Stimulated activated effector memory CD8-positive, alpha-beta T cell treated with anti-CD3 and anti-CD28 coated beads, Interleukin-12 subunit alpha, Interleukin-12 subunit beta, amount 100 ng/mL, for 72 hours (primary cell): ENCODE results near the gene ATPAF2.
"Not testable (repeated sequence)": the region's sequence is repeated elsewhere in the genome, so short reads cannot be mapped to it uniquely, and the experiment has no call there.

Experiments
- ATAC-seq: fragments of 150-1000 bp; cut with Tn5 transposase; 2 replicates; pipeline ENCODE4 v1.10.0; 2021
- DNase-seq, 2 donors: peaks; one replicate each; pipeline ENCODE4 v3.0.0; 2021 to 2022; ENCODE audit warnings: low spot score in 2 of 2
- H3K27ac Mint-ChIP-seq: one replicate; pipeline ENCODE4 v1.8.0; 2022; ENCODE audit warnings: mild to moderate bottlenecking, mixed read lengths
- H3K36me3 Mint-ChIP-seq: one replicate; pipeline ENCODE4 v1.8.0; 2022; ENCODE audit warnings: mild to moderate bottlenecking, mixed read lengths
- H3K4me1 Mint-ChIP-seq: one replicate; pipeline ENCODE4 v1.8.0; 2022; ENCODE audit warnings: mixed read lengths
- H3K4me3 Mint-ChIP-seq: one replicate; pipeline ENCODE4 v1.8.0; 2022; ENCODE audit warnings: mild to moderate bottlenecking, mixed read lengths
- H3K9me3 Mint-ChIP-seq: one replicate; pipeline ENCODE4 v1.8.0; 2022; ENCODE audit warnings: mixed read lengths

ATPAF2 gene

DNA sequence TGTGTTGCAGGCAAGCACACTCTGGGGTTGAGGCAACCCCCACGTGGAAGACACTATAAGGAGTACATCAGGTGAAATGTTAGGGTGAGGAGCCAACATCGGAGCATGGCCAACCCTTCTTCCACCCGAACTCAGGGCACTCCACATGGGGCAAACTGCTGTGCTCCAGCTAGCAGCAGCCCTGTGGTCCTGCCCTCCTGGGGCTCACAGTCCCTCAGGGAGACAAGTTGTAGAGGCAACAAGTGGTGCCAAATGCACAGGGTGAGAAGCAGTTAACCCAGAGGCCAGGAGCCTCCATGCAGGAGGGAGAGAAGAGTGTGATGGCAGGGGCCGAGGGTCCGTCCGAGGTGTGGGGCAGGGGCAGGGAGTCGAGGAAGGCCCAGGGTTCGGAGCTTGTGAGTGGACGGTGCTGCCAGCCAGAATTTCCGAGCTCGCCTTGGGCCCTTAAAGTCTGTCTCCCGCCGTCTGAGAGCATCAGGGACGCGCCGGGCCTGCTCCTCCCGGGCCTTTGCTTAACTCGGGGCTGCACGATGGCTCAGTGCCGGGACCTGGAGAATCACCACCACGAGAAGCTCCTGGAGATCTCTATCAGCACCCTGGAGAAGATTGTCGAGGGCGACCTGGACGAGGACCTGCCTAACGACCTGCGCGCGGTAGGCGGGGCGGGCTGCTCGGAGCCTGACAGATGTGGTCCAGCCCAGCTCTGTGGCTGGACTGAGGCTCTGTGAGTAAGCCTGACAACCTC, 32.3 kb downstream of the ATPAF2 start:
- no peak for DNase-seq
- Mint-ChIP-seq H3K36me3 (peaks cover 13% of the 10 kb centered on the region), H3K4me1 (peaks cover 7% of the 10 kb centered on the region), H3K9me3 (no peaks in the 10 kb centered on the region), H3K4me3 (no peak overlapping the region), H3K27ac (no peak overlapping the region)
- no peak for ATAC-seq

DNA sequence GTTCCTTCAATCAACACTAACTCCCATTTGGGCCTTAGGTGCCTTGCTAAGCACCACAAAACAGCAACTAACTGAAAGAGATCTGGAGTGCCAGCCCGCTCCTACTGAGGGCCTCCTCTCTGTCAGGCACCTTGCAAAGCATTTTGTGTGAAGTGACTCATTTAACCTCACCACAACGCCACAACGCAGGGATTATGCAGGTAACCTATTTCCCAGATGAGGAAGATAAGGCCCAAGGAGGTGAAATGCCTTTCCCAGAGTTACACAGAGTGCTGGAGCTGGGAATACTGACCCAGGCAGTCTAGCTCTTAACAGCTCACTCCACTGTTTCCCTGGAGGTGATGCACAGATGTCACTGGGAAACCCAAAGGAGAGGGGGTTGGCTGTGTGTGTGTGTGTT, 33.5 kb downstream of the ATPAF2 start:
- peak; percentile 28 for ATAC-seq

GRCh38 chr17:18004884-18005305, 34.1 kb downstream of the ATPAF2 start:
- ATAC-seq (no peak), DNase-seq (no peak)
- Mint-ChIP-seq H3K4me1 (peaks cover 7% of the 10 kb centered on the region), H3K4me3 (no peak overlapping the region), H3K9me3 (no peaks in the 10 kb centered on the region), H3K27ac (no peak overlapping the region), H3K36me3 (peaks cover 13% of the 10 kb centered on the region)

More for the DNA sequence above, 33.5 kb downstream of the ATPAF2 start:
- H3K27ac Mint-ChIP-seq: no peak overlapping the region
- no peaks in the 10 kb centered on the region for H3K9me3 Mint-ChIP-seq
- H3K4me1 Mint-ChIP-seq: peaks cover 7% of the 10 kb centered on the region
- no peak overlapping the region for H3K4me3 Mint-ChIP-seq
- DNase-seq: no peak
- peaks cover 13% of the 10 kb centered on the region for H3K36me3 Mint-ChIP-seq

- H3K36me3 Mint-ChIP-seq: peaks cover 13% of the 10 kb centered on the region
- no peaks in the 10 kb centered on the region for H3K9me3 Mint-ChIP-seq
- H3K4me1 Mint-ChIP-seq: peaks cover 7% of the 10 kb centered on the region
- H3K27ac Mint-ChIP-seq: no peak overlapping the region
- DNase-seq (no peak), ATAC-seq (no peak)
- no peak overlapping the region for H3K4me3 Mint-ChIP-seq
Observed at GRCh38 chr17:18004345-18004744, 34.6 kb downstream of the ATPAF2 start.

GRCh38 chr17:18002171-18002570, 36.8 kb downstream of the ATPAF2 start:
- DNase-seq (no peak), ATAC-seq (no peak)
- no peaks in the 10 kb centered on the region for H3K9me3 Mint-ChIP-seq
- peaks cover 7% of the 10 kb centered on the region for H3K4me1 Mint-ChIP-seq
- peaks cover 6% of the 10 kb centered on the region for H3K36me3 Mint-ChIP-seq
- no peak overlapping the region for H3K27ac Mint-ChIP-seq
- no peak overlapping the region for H3K4me3 Mint-ChIP-seq

DNA sequence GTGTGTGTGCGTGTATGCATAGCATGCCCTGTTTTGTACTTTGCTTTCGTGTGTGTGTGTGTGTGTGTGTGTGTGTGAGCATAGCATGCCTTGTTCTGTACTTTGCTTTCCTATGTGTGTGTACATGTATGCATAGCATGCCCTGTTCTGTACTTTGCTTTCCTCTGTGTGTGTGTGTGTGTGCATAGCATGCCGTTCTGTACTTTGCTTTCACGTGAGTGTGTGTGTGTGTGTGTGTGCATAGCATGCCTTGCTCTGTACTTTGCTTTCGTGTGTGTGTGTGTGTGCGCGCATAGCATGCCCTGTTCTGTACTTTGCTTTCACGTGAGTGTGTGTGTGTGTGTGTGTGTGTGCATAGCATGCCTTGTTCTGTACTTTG, 38.9 kb downstream of the ATPAF2 start:
- Mint-ChIP-seq H3K4me1 (no peaks in the 10 kb centered on the region), H3K27ac (no peak overlapping the region), H3K4me3 (no peak overlapping the region), H3K36me3 (no peaks in the 10 kb centered on the region), H3K9me3 (no peaks in the 10 kb centered on the region)
- DNase-seq: no peak
- ATAC-seq: no peak

- Mint-ChIP-seq H3K4me1 (no peaks in the 10 kb centered on the region), H3K27ac (no peak overlapping the region), H3K9me3 (no peaks in the 10 kb centered on the region), H3K4me3 (no peak overlapping the region), H3K36me3 (no peaks in the 10 kb centered on the region)
- ATAC-seq: no peak
- no peak for DNase-seq
Observed at GRCh38 chr17:17999364-18000029, 39.5 kb downstream of the ATPAF2 start.

DNA sequence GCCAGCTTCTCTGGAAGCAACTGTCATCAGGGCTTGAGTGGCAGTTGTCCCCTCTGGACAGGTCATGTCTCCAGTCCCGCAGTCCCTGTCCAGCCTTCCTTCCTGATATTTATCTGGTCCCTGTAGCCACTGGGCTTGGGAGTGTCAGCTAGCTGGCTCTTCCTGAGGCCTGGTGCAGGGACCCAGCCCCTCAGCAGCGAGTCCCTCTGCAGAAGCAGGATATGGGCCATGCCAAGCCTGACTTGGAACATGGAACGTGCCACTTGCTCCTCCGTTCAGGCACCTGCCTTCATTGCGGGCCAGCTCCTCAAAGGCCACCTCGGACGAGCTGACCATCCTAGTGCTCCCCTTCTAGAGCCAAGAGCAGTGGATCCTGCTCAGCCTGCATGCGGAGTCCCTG, 40.0 kb downstream of the ATPAF2 start:
- ATAC-seq: no peak
- H3K36me3 Mint-ChIP-seq: no peaks in the 10 kb centered on the region

GRCh38 chr17:17995887-17996286, 43.1 kb downstream of the ATPAF2 start:
- ATAC-seq, DNase-seq, H3K9me3 Mint-ChIP-seq, H3K4me3 Mint-ChIP-seq, H3K4me1 Mint-ChIP-seq, H3K36me3 Mint-ChIP-seq: not testable (repeated sequence)
- H3K27ac Mint-ChIP-seq: peak overlapping the region; percentile 56

More for the DNA sequence above, 40.0 kb downstream of the ATPAF2 start:
- no peak for DNase-seq
- H3K9me3 Mint-ChIP-seq: no peaks in the 10 kb centered on the region
- H3K4me3 Mint-ChIP-seq: no peak overlapping the region
- no peaks in the 10 kb centered on the region for H3K4me1 Mint-ChIP-seq
- no peak overlapping the region for H3K27ac Mint-ChIP-seq

- ATAC-seq: peak; percentile 24
- Mint-ChIP-seq H3K36me3 (no peaks in the 10 kb centered on the region), H3K27ac (no peak overlapping the region), H3K9me3 (no peaks in the 10 kb centered on the region), H3K4me1 (no peaks in the 10 kb centered on the region), H3K4me3 (no peak overlapping the region)
- DNase-seq: no peak
Observed at GRCh38 chr17:17994271-17995069, 44.5 kb downstream of the ATPAF2 start.

DNA sequence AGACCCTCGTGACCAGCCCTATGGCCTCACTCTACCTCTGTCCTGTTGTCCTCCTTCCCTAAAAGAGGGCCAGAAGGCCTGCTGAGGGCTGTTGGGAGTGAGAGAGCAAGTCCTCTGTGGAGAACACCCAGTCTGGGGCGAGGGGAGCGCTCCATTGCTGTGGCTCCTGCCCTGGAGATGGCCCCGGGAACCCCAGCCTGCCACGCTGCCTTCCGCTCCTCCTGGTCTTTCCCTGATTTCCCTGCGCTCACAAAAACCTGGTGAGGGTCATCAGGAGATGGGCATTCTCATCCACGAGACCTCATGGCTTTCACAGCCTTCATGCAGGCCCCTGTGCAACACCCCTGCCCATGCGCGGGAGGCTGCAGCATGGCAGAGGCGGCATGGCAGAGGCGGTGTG, 45.1 kb downstream of the ATPAF2 start:
- Mint-ChIP-seq H3K27ac (no peak overlapping the region), H3K4me1 (no peaks in the 10 kb centered on the region), H3K9me3 (no peaks in the 10 kb centered on the region), H3K4me3 (no peak overlapping the region), H3K36me3 (no peaks in the 10 kb centered on the region)
- DNase-seq (no peak), ATAC-seq (no peak)

DNA sequence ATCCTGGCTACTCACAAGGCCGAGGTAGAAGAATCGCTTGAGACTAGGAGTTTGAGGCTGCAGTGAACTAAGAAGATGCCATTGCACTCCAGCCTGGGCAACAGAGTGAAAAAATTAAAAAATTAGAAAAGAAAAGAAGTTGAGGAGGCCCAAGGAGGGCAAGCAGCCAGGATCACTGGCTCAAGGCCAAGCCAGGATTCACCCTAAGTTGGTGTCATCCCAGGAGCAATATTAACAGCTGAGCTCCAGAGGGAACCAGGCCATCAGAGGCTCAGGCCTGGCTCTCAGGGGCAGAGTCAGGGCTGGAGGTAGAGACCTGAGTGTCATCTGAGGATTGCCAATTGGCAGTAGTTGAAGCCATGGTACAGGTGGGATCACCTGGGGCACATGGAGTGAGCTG, 45.6 kb downstream of the ATPAF2 start:
- Mint-ChIP-seq H3K9me3 (no peaks in the 10 kb centered on the region), H3K36me3 (no peaks in the 10 kb centered on the region), H3K4me3 (no peak overlapping the region), H3K4me1 (no peaks in the 10 kb centered on the region), H3K27ac (peak overlapping the region; percentile 60)
- ATAC-seq (no peak), DNase-seq (no peak)

DNA sequence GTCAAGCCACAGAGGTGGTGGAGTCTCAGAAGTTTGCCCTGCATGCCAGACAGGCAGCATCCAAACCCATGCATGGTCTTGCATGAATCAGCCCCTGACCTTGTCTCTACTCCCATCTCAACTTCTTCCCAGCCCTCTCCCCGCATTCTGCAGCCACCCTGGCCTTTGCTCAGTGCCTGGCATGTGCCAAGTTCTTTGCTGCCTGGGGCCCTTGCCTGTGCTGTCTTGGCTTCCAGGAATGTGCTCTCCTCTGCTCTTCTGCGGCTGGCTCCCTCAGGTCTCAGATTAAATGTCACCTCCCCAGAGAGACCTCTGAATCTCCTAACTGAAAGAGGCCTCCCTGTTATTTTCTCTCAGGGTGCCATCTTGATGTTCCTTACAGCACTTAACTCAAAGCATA, 48.7 kb downstream of the ATPAF2 start:
- no peaks in the 10 kb centered on the region for H3K4me1 Mint-ChIP-seq
- no peaks in the 10 kb centered on the region for H3K36me3 Mint-ChIP-seq
- no peaks in the 10 kb centered on the region for H3K9me3 Mint-ChIP-seq
- H3K27ac Mint-ChIP-seq: peak overlapping the region; percentile 70
- H3K4me3 Mint-ChIP-seq: no peak overlapping the region
- ATAC-seq (no peak), DNase-seq (no peak)

DNA sequence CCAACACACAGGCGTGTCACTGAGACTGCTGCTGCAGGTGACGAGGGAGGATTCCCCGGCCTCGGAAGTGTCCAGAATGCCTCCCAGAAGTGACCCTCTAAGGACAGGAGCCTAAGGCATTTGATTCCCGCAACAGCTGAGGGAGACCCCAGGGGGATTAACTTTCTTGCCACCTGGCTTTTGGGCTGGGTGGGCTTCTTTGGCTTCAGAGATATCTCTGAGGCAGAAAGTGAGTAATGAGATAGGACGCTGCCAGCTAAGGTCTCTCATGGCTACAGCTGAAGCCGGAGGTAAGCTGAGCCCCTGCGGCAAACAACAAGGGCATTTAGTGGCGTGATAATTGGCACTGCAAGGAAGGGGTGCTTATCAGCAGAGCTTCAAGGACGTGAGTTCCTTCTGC, 49.4 kb downstream of the ATPAF2 start:
- Mint-ChIP-seq H3K4me1 (no peaks in the 10 kb centered on the region), H3K9me3 (no peaks in the 10 kb centered on the region), H3K4me3 (no peak overlapping the region), H3K36me3 (no peaks in the 10 kb centered on the region), H3K27ac (no peak overlapping the region)
- ATAC-seq (no peak), DNase-seq (no peak)

GRCh38 chr17:17989081-17989480, 49.9 kb downstream of the ATPAF2 start:
- no peak for DNase-seq
- Mint-ChIP-seq H3K9me3 (no peaks in the 10 kb centered on the region), H3K4me3 (no peak overlapping the region), H3K36me3 (no peaks in the 10 kb centered on the region), H3K4me1 (no peaks in the 10 kb centered on the region), H3K27ac (no peak overlapping the region)
- ATAC-seq: no peak
